ENCODE data around the gene CEBPA. TPM values are rescaled to one million over a fixed set of nuclear protein-coding genes. Genes with fewer than 3 reads are reported as not detected.

The CEBPA gene
- total and polyA plus RNA-seq, 9 donors = 0.92 to 6.1 (median 3.7) TPM

DNA sequence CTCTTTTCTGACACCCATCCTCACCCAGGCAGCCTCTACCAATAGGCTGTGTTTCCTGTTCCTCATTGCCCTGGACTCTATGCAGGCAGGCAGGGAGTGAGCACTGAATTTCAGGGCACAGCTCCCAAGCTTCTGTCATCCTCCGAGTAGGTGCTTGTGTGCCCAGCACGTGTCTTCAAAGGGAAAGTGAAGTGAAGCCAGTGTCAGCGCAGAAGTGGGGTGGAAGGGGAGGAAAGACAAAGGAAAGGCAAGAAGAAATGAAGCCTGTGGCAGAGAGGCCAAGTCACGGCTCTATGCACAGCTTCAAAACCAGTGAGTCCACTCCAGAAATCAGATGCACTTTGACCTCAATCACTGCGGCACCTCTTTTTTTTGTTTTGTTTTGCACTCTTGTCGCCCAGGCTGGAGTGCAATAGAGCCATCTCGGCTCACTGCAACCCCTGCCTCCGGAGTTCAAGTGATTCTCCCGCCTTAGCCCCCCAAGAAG is 16.9 kb downstream of the CEBPA start:
- H3K27me3 ChIP-seq = no peaks in the 10 kb centered on the region
- TF ChIP-seq POLR2A (IDR thresholded peaks at IDR 0.05) (no peak), EP300 (IDR thresholded peaks at IDR 0.05) (no peak)
- TF ChIP-seq, protein P1, sequence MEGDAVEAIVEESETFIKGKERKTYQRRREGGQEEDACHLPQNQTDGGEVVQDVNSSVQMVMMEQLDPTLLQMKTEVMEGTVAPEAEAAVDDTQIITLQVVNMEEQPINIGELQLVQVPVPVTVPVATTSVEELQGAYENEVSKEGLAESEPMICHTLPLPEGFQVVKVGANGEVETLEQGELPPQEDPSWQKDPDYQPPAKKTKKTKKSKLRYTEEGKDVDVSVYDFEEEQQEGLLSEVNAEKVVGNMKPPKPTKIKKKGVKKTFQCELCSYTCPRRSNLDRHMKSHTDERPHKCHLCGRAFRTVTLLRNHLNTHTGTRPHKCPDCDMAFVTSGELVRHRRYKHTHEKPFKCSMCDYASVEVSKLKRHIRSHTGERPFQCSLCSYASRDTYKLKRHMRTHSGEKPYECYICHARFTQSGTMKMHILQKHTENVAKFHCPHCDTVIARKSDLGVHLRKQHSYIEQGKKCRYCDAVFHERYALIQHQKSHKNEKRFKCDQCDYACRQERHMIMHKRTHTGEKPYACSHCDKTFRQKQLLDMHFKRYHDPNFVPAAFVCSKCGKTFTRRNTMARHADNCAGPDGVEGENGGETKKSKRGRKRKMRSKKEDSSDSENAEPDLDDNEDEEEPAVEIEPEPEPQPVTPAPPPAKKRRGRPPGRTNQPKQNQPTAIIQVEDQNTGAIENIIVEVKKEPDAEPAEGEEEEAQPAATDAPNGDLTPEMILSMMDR (IDR thresholded peaks at IDR 0.05) = no peak
- intact Hi-C loops (cut with DNase I) = no loop called here
- H3K27ac ChIP-seq = no peak overlapping the region
- DNase-seq = no peak
- no peaks in the 10 kb centered on the region for H3K4me1 ChIP-seq (ENCODE audit: insufficient read depth)
- no peak overlapping the region for H3K4me3 ChIP-seq
- no peaks in the 10 kb centered on the region for H3K9me3 ChIP-seq
- no peaks in the 10 kb centered on the region for H3K36me3 ChIP-seq
- 66 to 78% (median 71%) methylated on average over 9 of the region's 9 CpGs for WGBS, 3 donors

DNA sequence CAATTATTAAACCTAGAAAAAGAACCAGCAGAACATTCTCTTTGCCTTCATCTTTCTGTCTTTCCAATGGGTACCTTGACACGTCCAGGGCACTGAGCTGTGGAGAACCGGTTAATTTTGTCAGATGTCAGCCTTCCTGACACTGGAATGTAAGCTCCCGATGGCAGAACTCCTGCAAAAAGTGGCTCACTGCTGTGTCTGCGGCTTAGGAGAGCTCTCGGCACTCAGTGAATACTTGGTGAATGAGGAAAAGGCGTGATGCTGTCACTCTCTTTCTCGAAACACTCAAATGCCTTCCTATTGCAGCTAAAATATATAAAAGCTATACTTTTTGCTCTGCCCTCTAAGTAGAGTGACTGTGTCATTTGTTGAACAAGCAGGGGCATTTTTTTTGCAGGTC is 17.6 kb downstream of the CEBPA start:
- Histone ChIP-seq H3K4me3 (no peak overlapping the region), H3K9me3 (no peaks in the 10 kb centered on the region), H3K36me3 (no peaks in the 10 kb centered on the region), H3K27ac (no peak overlapping the region), H3K4me1 (ENCODE audit: insufficient read depth) (no peaks in the 10 kb centered on the region), H3K27me3 (no peaks in the 10 kb centered on the region)
- intact Hi-C loops (cut with DNase I) = no loop called here
- no peak for DNase-seq
- no peak for TF ChIP-seq EP300 (IDR thresholded peaks at IDR 0.05)
- TF ChIP-seq, protein P1 (IDR thresholded peaks at IDR 0.05) = no peak
- TF ChIP-seq POLR2A (IDR thresholded peaks at IDR 0.05) = no peak
- 66 to 75% (median 67%) methylated on average over 7 of the region's 7 CpGs for WGBS, 3 donors

DNA sequence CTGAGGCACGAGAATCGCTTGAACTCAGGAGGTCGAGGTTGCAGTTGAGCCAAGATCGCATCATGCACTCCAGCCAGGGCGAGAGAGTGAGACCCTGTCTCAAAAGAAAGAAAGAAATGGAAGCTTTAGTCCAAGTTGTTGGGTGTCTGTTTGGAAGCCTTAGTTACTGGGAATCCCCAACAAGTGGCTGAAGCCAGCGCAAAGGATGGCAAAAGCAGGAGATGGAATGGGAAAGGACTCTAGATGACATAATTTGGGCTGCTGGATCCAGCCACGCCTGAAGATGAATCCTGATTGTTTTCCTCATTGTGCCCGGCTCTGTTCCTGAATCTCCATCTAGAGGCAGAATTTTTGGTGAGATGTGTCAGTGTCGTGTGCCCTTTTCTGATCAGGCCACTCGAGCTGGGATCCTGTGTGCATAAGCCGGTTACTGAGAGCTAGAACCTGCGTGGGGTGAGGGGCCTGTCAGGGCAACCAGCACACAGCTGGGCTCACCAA is 18.1 kb downstream of the CEBPA start:
- Histone ChIP-seq H3K4me3 (no peak overlapping the region), H3K4me1 (ENCODE audit: insufficient read depth) (no peaks in the 10 kb centered on the region), H3K27ac (no peak overlapping the region), H3K27me3 (no peaks in the 10 kb centered on the region), H3K9me3 (no peaks in the 10 kb centered on the region), H3K36me3 (no peaks in the 10 kb centered on the region)
- TF ChIP-seq EP300 (IDR thresholded peaks at IDR 0.05) = no peak
- TF ChIP-seq, protein P1 (IDR thresholded peaks at IDR 0.05) = no peak
- TF ChIP-seq POLR2A (IDR thresholded peaks at IDR 0.05) = no peak
- DNase-seq = no peak
- intact Hi-C loops (cut with DNase I) = no loop called here
- WGBS, 3 donors = 87 to 90% (median 90%) methylated on average over 12 of the region's 12 CpGs

DNA sequence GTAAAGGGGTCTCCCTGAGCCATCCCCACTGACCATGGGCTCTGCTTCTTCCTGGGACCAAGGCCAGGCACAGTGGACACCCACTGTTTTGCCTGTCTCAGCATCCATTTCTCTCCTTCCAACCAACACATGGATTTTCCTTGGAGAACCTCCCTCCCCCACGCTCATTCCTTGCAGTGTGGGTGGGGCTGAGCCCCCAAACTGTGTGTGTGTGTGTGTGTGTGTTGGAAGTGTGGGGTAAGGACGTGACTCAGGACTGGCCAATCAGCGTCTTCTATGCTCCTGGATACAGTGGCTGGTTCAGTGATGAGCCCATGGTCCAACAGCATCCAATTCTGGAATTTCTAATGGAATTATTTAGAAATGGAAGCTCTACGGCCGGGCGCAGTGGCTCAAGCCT is 18.7 kb downstream of the CEBPA start:
- no peak for TF ChIP-seq EP300 (IDR thresholded peaks at IDR 0.05)
- Histone ChIP-seq H3K4me3 (no peak overlapping the region), H3K4me1 (ENCODE audit: insufficient read depth) (no peaks in the 10 kb centered on the region), H3K9me3 (no peaks in the 10 kb centered on the region), H3K27me3 (no peaks in the 10 kb centered on the region), H3K36me3 (no peaks in the 10 kb centered on the region), H3K27ac (no peak overlapping the region)
- 72 to 83% (median 82%) methylated on average over 6 of the region's 6 CpGs for WGBS, 3 donors
- DNase-seq = no peak
- intact Hi-C loops (cut with DNase I) = no loop called here

DNA sequence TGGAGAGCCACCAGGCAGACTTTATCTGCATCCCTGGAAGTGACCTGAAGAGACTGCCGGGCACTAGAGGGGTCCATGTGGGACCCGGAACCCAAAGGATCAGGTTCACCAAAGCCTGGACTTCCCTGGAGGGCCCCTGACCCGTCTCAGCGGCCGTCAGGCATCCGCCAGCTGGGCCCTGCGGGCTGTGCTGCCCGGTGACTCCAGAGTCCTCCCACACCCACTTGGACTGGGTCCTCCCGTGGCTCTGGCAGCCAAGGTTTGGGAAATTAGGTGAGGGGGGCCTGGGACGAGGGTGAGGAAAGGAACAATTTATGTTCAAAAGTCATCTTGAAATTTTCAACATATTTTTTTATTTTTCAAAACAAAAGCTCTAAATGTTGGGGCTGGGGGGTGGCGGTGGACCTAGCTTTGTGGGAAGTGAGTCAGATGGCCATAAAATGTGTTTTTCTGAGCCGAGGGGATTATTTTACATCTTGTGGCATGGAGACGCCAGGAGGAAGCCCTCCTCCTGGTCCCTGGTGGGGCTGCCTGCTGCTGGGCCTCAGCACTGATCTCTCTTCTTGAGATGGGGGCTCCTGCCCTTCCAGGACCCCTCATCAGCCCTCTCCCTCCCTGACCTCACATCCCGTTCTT is 20.2 kb downstream of the CEBPA start:
- Histone ChIP-seq H3K36me3 (no peaks in the 10 kb centered on the region), H3K27ac (no peak overlapping the region), H3K4me3 (no peak overlapping the region), H3K4me1 (ENCODE audit: insufficient read depth) (no peaks in the 10 kb centered on the region), H3K27me3 (no peaks in the 10 kb centered on the region), H3K9me3 (no peaks in the 10 kb centered on the region)
- DNase-seq = no peak
- 21 to 29% (median 22%) methylated on average over 14 of the region's 14 CpGs for WGBS, 3 donors
- intact Hi-C loops (cut with DNase I) = no loop called here
- no peak for TF ChIP-seq EP300 (IDR thresholded peaks at IDR 0.05)
- no peak for TF ChIP-seq POLR2A (IDR thresholded peaks at IDR 0.05)
- TF ChIP-seq, protein P1 (IDR thresholded peaks at IDR 0.05) = no peak

Measured in ovary (tissue), 9 donors.